ENCODE measurements around the gene TLDC2.
A peak's percentile ranks its signal among the peaks of the same experiment; 100 is the strongest.

The TLDC2 gene

GRCh38 chr20:36908603-36909002 lies 32.7 kb downstream of the TLDC2 start:
- Histone ChIP-seq H3K9me3 (ENCODE audit: control insufficient read depth, low read length) (no peaks in the 10 kb centered on the region), H3K4me1 (no peaks in the 10 kb centered on the region), H3K27ac (no peak overlapping the region), H3K9ac (no peak overlapping the region), H3K27me3 (ENCODE audit: control insufficient read depth, insufficient read depth, low read length) (no peaks in the 10 kb centered on the region), H3K4me3 (ENCODE audit: low read depth, low read length) (no peak overlapping the region), H3K36me3 (ENCODE audit: control insufficient read depth, insufficient read depth, low read length) (no peaks in the 10 kb centered on the region), H3K79me2 (no peaks in the 10 kb centered on the region), H3K4me2 (ENCODE audit: low read length) (no peak overlapping the region), H2AFZ (no peak overlapping the region)
- TF ChIP-seq CTCF (IDR thresholded peaks at IDR 0.05), result no peak

GRCh38 chr20:36916199-36916598 lies 40.3 kb downstream of the TLDC2 start:
- H3K4me2 ChIP-seq (ENCODE audit: low read length), result no peak overlapping the region

GRCh38 chr20:36917240-36917639 lies 41.3 kb downstream of the TLDC2 start:
- no peak for TF ChIP-seq CTCF (IDR thresholded peaks at IDR 0.05)
- no peaks in the 10 kb centered on the region for H3K36me3 ChIP-seq (ENCODE audit: control insufficient read depth, insufficient read depth, low read length)
- H2AFZ ChIP-seq, result no peak overlapping the region
- no peak overlapping the region for H3K4me3 ChIP-seq (ENCODE audit: low read depth, low read length)
- H3K9me3 ChIP-seq (ENCODE audit: control insufficient read depth, low read length), result no peaks in the 10 kb centered on the region
- no peak overlapping the region for H3K4me2 ChIP-seq (ENCODE audit: low read length)
- H3K9ac ChIP-seq, result no peak overlapping the region
- no peaks in the 10 kb centered on the region for H3K4me1 ChIP-seq
- no peaks in the 10 kb centered on the region for H3K79me2 ChIP-seq
- H3K27ac ChIP-seq, result no peak overlapping the region
- no peaks in the 10 kb centered on the region for H3K27me3 ChIP-seq (ENCODE audit: control insufficient read depth, insufficient read depth, low read length)

More at GRCh38 chr20:36916199-36916598, 40.3 kb downstream of the TLDC2 start:
- no peak overlapping the region for H3K9ac ChIP-seq
- no peak overlapping the region for H3K4me3 ChIP-seq (ENCODE audit: low read depth, low read length)
- no peaks in the 10 kb centered on the region for H3K79me2 ChIP-seq
- H2AFZ ChIP-seq, result no peak overlapping the region
- H3K27ac ChIP-seq, result no peak overlapping the region
- no peaks in the 10 kb centered on the region for H3K27me3 ChIP-seq (ENCODE audit: control insufficient read depth, insufficient read depth, low read length)
- H3K9me3 ChIP-seq (ENCODE audit: control insufficient read depth, low read length), result no peaks in the 10 kb centered on the region
- TF ChIP-seq CTCF (IDR thresholded peaks at IDR 0.05), result no peak
- no peaks in the 10 kb centered on the region for H3K36me3 ChIP-seq (ENCODE audit: control insufficient read depth, insufficient read depth, low read length)
- H3K4me1 ChIP-seq, result no peaks in the 10 kb centered on the region

GRCh38 chr20:36917943-36918342 lies 42.0 kb downstream of the TLDC2 start:
- Histone ChIP-seq H3K79me2 (no peaks in the 10 kb centered on the region), H3K27me3 (ENCODE audit: control insufficient read depth, insufficient read depth, low read length) (no peaks in the 10 kb centered on the region), H3K9ac (no peak overlapping the region), H3K27ac (no peak overlapping the region), H3K9me3 (ENCODE audit: control insufficient read depth, low read length) (no peaks in the 10 kb centered on the region), H3K4me3 (ENCODE audit: low read depth, low read length) (no peak overlapping the region), H3K36me3 (ENCODE audit: control insufficient read depth, insufficient read depth, low read length) (no peaks in the 10 kb centered on the region), H3K4me2 (ENCODE audit: low read length) (no peak overlapping the region), H3K4me1 (no peaks in the 10 kb centered on the region), H2AFZ (no peak overlapping the region)
- no peak for TF ChIP-seq CTCF (IDR thresholded peaks at IDR 0.05)

- Histone ChIP-seq H2AFZ (no peak overlapping the region), H3K27me3 (ENCODE audit: control insufficient read depth, insufficient read depth, low read length) (no peaks in the 10 kb centered on the region), H3K4me2 (ENCODE audit: low read length) (no peak overlapping the region), H3K9ac (no peak overlapping the region), H3K9me3 (ENCODE audit: control insufficient read depth, low read length) (no peaks in the 10 kb centered on the region), H3K27ac (no peak overlapping the region), H3K36me3 (ENCODE audit: control insufficient read depth, insufficient read depth, low read length) (no peaks in the 10 kb centered on the region), H3K4me3 (ENCODE audit: low read depth, low read length) (no peak overlapping the region), H3K4me1 (no peaks in the 10 kb centered on the region), H3K79me2 (no peaks in the 10 kb centered on the region)
- TF ChIP-seq CTCF (IDR thresholded peaks at IDR 0.05), result peak; percentile 87
These were observed 43.9 kb downstream of the TLDC2 start for GRCh38 chr20:36919715-36920333.

Measured in parathyroid adenoma (tissue), 2 donors.